Neural progenitor cell (in vitro differentiated cells): ENCODE measurements around the gene TAF10.

Experiments
- CTCF ChIP-seq: fragments of 200-600 bp; sonication (generic); IDR thresholded peaks from 2 replicates; pipeline ENCODE4 v1.5.1; 2017; ENCODE audit warnings: antibody characterized with exemption, mild to moderate bottlenecking
- EZH2phosphoT487 ChIP-seq: fragments of 200-600 bp; sonication (generic); IDR thresholded peaks from 2 replicates; pipeline ENCODE4 v1.6.1; 2017; ENCODE audit warnings: antibody characterized with exemption

- no peak for TF ChIP-seq CTCF
- no peak for TF ChIP-seq EZH2phosphoT487
Observed at GRCh38 chr11:6599881-6600390, 12.1 kb downstream of the TAF10 start.
